ENCODE measurements around the gene ABL2. TPM values are rescaled to one million over a fixed set of nuclear protein-coding genes. Genes with fewer than 3 reads are reported as not detected.
"Not testable (repeated sequence)": the region's sequence is repeated elsewhere in the genome, so short reads cannot be mapped to it uniquely, and the experiment has no call there.

ABL2 gene
- total RNA-seq, 4 donors from 2014 or later, result 3.3 to 12.0 (median 6.2) TPM

DNA sequence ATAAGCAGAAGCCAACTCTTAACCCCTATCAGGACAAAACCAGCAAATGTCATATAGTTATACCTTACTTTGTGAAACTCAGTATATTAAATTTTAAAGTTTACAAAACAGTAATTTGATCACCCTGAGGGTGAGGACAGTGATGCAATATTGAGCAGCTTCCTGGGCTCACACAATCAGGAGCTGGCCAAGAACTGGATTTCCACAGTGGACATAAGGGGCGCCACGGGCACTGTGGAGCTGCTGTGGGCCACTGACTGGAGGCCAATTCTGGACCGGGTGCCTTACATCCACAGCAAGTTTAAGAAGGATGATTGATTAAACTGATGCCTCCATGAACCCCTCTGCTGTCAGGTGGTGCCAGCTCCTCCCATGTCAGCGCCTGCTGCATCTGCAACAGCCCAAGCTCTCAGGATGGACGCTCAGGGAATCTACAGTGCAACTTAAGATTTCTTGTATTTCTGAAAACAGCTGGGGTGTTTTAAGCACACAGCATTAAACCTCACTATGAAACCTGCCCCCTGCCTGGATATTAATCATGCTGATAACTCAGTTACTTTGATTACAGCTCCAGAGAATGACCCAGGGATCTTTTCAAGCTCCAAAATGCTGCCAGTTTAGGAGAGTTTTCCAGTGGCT, 91.7 kb downstream of the ABL2 start:
- Histone ChIP-seq H3K4me3 (no peak overlapping the region), H3K27me3 (no peaks in the 10 kb centered on the region), H3K36me3 (no peaks in the 10 kb centered on the region), H3K9me3 (no peaks in the 10 kb centered on the region), H3K27ac (no peak overlapping the region), H3K4me1 (peaks cover 0 to 28% (median 2%) of the 10 kb centered on the region in 3 donors)
- whole genome bisulfite sequencing, 2 donors, result 61 to 81% methylated on average over 5 of the region's 5 CpGs
- intact Hi-C loops (cut with DNase I), result no loop called here
- no peak for TF ChIP-seq POLR2A (IDR thresholded peaks at IDR 0.05)
- TF ChIP-seq, protein P1, sequence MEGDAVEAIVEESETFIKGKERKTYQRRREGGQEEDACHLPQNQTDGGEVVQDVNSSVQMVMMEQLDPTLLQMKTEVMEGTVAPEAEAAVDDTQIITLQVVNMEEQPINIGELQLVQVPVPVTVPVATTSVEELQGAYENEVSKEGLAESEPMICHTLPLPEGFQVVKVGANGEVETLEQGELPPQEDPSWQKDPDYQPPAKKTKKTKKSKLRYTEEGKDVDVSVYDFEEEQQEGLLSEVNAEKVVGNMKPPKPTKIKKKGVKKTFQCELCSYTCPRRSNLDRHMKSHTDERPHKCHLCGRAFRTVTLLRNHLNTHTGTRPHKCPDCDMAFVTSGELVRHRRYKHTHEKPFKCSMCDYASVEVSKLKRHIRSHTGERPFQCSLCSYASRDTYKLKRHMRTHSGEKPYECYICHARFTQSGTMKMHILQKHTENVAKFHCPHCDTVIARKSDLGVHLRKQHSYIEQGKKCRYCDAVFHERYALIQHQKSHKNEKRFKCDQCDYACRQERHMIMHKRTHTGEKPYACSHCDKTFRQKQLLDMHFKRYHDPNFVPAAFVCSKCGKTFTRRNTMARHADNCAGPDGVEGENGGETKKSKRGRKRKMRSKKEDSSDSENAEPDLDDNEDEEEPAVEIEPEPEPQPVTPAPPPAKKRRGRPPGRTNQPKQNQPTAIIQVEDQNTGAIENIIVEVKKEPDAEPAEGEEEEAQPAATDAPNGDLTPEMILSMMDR (IDR thresholded peaks at IDR 0.05), result no peak
- no peak for DNase-seq

DNA sequence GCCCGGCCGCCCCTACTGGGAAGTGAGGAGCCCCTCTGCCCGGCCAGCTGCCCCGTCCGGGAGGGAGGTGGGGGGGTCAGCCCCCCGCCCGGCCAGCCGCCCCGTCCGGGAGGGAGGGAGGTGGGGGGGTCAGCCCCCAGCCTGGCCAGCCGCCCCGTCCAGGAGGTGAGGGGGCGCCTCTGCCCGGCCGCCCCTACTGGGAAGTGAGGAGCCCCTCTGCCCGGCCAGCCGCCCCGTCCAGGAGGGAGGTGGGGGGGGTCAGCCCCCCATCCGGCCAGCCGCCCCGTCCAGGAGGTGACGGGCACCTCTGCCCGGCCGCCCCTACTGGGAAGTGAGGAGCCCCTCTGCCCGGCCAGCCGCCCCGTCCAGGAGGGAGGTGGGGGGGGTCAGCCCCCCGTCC, 93.8 kb downstream of the ABL2 start:
- intact Hi-C loops (cut with DNase I); H3K27ac ChIP-seq; H3K9me3 ChIP-seq; H3K36me3 ChIP-seq; H3K4me3 ChIP-seq; DNase-seq; H3K27me3 ChIP-seq: not testable (repeated sequence)
- peaks cover 0 to 16% (median 0%) of the 10 kb centered on the region in 3 donors for H3K4me1 ChIP-seq
- no CpG with 5 or more reads among the region's 28 CpGs for WGBS, 2 donors

DNA sequence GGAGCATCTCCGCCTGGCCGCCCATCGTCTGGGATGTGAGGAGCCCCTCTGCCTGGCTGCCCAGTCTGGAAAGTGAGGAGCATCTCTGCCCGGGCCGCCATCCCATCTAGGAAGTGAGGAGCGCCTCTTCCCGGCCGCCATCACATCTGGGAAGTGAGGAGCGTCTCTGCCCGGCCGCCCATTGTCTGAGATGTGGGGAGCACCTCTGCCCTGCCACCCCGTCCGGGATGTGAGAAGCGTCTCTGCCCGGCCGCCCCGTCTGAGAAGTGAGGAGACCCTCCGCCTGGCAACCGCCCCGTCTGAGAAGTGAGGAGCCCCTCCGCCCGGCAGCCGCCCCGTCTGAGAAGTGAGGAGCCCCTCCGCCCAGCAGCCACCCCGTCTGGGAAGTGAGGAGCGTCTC, 94.3 kb downstream of the ABL2 start:
- H3K27me3 ChIP-seq; DNase-seq; H3K9me3 ChIP-seq; H3K27ac ChIP-seq; H3K4me3 ChIP-seq; intact Hi-C loops (cut with DNase I): not testable (repeated sequence)
- Histone ChIP-seq H3K36me3 (peaks cover 0 to 11% (median 0%) of the 10 kb centered on the region in 3 donors), H3K4me1 (peaks cover 0 to 13% (median under 1%) of the 10 kb centered on the region in 3 donors)
- WGBS, 2 donors, result no CpG with 5 or more reads among the region's 27 CpGs

DNA sequence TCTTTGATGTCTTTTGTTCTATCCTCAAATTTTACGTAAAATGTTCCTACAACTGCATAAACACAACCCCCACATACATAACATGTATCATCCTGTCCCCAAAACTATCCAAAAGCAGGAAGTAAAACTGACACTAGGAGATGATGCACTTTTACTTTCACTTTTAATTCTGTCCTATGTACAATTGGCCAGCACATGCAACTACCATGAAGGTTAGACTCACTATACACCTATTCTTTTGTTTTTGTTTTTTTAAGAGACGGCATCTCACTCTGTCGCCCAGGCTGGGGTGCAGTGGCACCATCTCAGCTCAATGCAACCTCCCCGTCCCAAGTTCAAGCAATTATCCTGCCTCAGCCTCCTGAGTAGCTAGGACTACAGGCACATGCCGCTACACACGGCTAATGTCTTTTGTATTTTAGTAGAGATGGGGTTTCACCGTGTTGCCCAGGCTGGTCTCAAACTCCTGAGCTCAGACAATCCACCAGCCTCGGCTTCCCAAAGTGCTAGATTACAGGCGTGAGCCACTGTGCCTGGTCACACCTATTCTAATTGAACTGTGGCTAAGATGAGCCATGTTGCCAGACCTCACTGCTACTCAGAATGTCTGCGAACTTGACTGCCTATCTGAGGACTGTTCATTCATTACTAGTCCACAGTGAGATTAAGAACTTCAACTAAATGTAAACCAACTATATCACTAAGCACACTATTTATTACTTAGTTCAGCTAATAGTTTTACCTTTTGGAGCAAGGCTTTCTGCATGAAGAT, 99.6 kb downstream of the ABL2 start:
- no peak for DNase-seq
- TF ChIP-seq, protein P1 (IDR thresholded peaks at IDR 0.05), result no peak
- no peak for TF ChIP-seq POLR2A (IDR thresholded peaks at IDR 0.05)
- intact Hi-C loops (cut with DNase I), result no loop called here
- Histone ChIP-seq H3K27me3 (no peaks in the 10 kb centered on the region), H3K4me1 (peaks cover 0 to 27% (median 8%) of the 10 kb centered on the region in 3 donors), H3K9me3 (no peaks in the 10 kb centered on the region), H3K36me3 (peaks cover 0 to 13% (median 0%) of the 10 kb centered on the region in 3 donors), H3K27ac (peak overlapping the region; percentile 34 to 74 (median 61)), H3K4me3 (peak overlapping the region; percentile 8 to 55 (median 24))
- WGBS, 2 donors, result 63 to 64% methylated on average over 10 of the region's 10 CpGs

DNA sequence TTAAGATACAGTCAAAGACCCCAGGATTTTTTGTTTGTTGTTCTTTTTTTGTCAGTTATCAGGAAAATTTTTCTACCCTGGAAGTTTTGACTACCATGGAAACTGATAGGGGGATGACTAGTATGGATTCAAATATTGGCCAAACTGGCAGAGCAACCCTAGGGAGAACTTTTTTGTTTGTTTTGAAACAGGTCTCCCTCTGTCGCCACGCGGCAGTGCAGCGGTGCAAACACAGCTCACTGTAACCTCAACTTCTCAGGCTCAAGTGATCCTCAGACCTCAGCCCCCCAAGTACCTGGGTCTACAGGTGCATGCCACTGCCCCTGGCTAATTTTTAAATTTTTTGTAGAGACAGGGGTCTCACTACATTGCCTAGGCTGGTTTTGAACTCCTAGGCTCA, 101.0 kb downstream of the ABL2 start:
- Histone ChIP-seq H3K27me3 (no peaks in the 10 kb centered on the region), H3K36me3 (peaks cover 0 to 17% (median 0%) of the 10 kb centered on the region in 3 donors), H3K27ac (peak overlapping the region in 1 of 4 donors; percentile 16), H3K4me3 (no peak overlapping the region), H3K4me1 (peaks cover 0 to 27% (median 8%) of the 10 kb centered on the region in 3 donors), H3K9me3 (no peaks in the 10 kb centered on the region)
- 95 to 100% methylated on average over 1 to 4 of the region's 4 CpGs for WGBS, 2 donors
- no peak for DNase-seq
- TF ChIP-seq, protein P1 (IDR thresholded peaks at IDR 0.05), result no peak
- intact Hi-C loops (cut with DNase I), result no loop called here
